WTC11 (cell line): ENCODE results near the gene VRTN. TPM values are rescaled to one million over a fixed set of nuclear protein-coding genes. Genes with fewer than 3 reads are reported as not detected.
A peak's percentile ranks its signal among the peaks of the same experiment; 100 is the strongest.

ENCODE experiments used
- ATAC-seq: fragments of 200-7000 bp; cut with Tn5 transposase; 2 replicates; pipeline ENCODE4 v1.10.0; 2021; ENCODE audit warnings: mild to moderate bottlenecking, moderate library complexity
- CTCF ChIA-PET: fragments of 300-600 bp; sonication (Branson Sonifier 250); formaldehyde crosslinking; loops from one replicate; lab custom pipeline; 2021; ENCODE audit warnings: antibody characterized with exemption; lab: Charles Lee
- POLR2A ChIA-PET: fragments of 350-600 bp; sonication (Branson Sonifier 250); formaldehyde crosslinking; loops from one replicate; lab custom pipeline; 2021; ENCODE audit warnings: antibody characterized with exemption; lab: Charles Lee
- DNase-seq: peaks from one replicate; pipeline ENCODE4 v3.0.0; 2021; ENCODE audit warnings: low spot score
- H3K27ac Mint-ChIP-seq: 2 replicates; pipeline ENCODE4 v1.8.0; 2021; ENCODE audit warnings: mixed read lengths
- H3K27me3 Mint-ChIP-seq: 2 replicates; pipeline ENCODE4 v1.8.0; 2021; ENCODE audit warnings: low read depth, mild to moderate bottlenecking, moderate library complexity, mixed read lengths
- H3K36me3 Mint-ChIP-seq: 2 replicates; pipeline ENCODE4 v1.8.0; 2021; ENCODE audit warnings: mixed read lengths
- H3K4me1 Mint-ChIP-seq: 2 replicates; pipeline ENCODE4 v1.8.0; 2022; ENCODE audit warnings: mixed read lengths
- H3K4me3 Mint-ChIP-seq: 2 replicates; pipeline ENCODE4 v1.8.0; 2021; ENCODE audit warnings: mild to moderate bottlenecking, moderate library complexity, mixed read lengths
- H3K9me3 Mint-ChIP-seq: 2 replicates; pipeline ENCODE4 v1.8.0; 2021; ENCODE audit warnings: mixed read lengths
- AFF4 ChIP-seq: sonication (generic); formaldehyde crosslinking; IDR thresholded peaks from 2 replicates; pipeline ENCODE4 v1.8.1; 2023; ENCODE audit warnings: mild to moderate bottlenecking, missing genetic modification reagents, borderline replicate concordance
- ATF3 ChIP-seq: sonication (generic); formaldehyde crosslinking; conservative IDR thresholded peaks from 2 replicates; pipeline ENCODE4 v1.8.1; 2022; ENCODE audit warnings: mild to moderate bottlenecking, missing genetic modification reagents
- E2F5 ChIP-seq: sonication (generic); formaldehyde crosslinking; IDR thresholded peaks from 2 replicates; pipeline ENCODE4 v1.8.1; 2022; ENCODE audit warnings: mild to moderate bottlenecking, moderate library complexity, missing genetic modification reagents
- EMX1 ChIP-seq: fragments of 250-450 bp; sonication (Bioruptor Pico); IDR thresholded peaks from 2 replicates; pipeline ENCODE4 v1.8.0; 2021; ENCODE audit warnings: mild to moderate bottlenecking
- FOXJ3 ChIP-seq: sonication (generic); formaldehyde crosslinking; IDR thresholded peaks from 2 replicates; pipeline ENCODE4 v1.9.0; 2021; ENCODE audit warnings: missing genetic modification reagents, mild to moderate bottlenecking, borderline replicate concordance
- FOXK1 ChIP-seq: sonication (generic); formaldehyde crosslinking; IDR thresholded peaks from 2 replicates; pipeline ENCODE4 v1.8.0; 2022; ENCODE audit warnings: mild to moderate bottlenecking, moderate library complexity, missing genetic modification reagents
- FOXP1 ChIP-seq: sonication (generic); formaldehyde crosslinking; IDR thresholded peaks from 2 replicates; pipeline ENCODE4 v1.8.0; 2022; ENCODE audit warnings: missing genetic modification reagents, mild to moderate bottlenecking, moderate library complexity, borderline replicate concordance
- GABPB1 ChIP-seq: sonication (generic); formaldehyde crosslinking; IDR thresholded peaks from 2 replicates; pipeline ENCODE4 v1.8.1; 2023; ENCODE audit warnings: mild to moderate bottlenecking, missing genetic modification reagents
- IRF2 ChIP-seq: sonication (generic); formaldehyde crosslinking; IDR thresholded peaks from 2 replicates; pipeline ENCODE4 v1.8.0; 2022; ENCODE audit warnings: low read depth, missing genetic modification reagents, borderline replicate concordance
- JAZF1 ChIP-seq: fragments of 250-450 bp; sonication (Bioruptor Pico); IDR thresholded peaks from 2 replicates; pipeline ENCODE4 v1.9.0; 2021; ENCODE audit warnings: moderate library complexity, mild to moderate bottlenecking, inconsistent platforms
- NFE2L1 ChIP-seq: sonication (generic); formaldehyde crosslinking; IDR thresholded peaks from 2 replicates; pipeline ENCODE4 v1.8.1; 2023; ENCODE audit warnings: missing genetic modification reagents
- NFYB ChIP-seq: sonication (generic); formaldehyde crosslinking; conservative IDR thresholded peaks from 2 replicates; pipeline ENCODE4 v1.8.0; 2022; ENCODE audit warnings: low read depth, missing genetic modification reagents
- NR1H2 ChIP-seq: sonication (generic); formaldehyde crosslinking; IDR thresholded peaks from 2 replicates; pipeline ENCODE4 v1.9.0; 2021; ENCODE audit warnings: mild to moderate bottlenecking, moderate library complexity, missing genetic modification reagents
- NR3C1 ChIP-seq: sonication (generic); formaldehyde crosslinking; conservative IDR thresholded peaks from 2 replicates; pipeline ENCODE4 v1.8.1; 2023; ENCODE audit warnings: low read depth, mild to moderate bottlenecking, missing genetic modification reagents
- PREB ChIP-seq: sonication (generic); formaldehyde crosslinking; IDR thresholded peaks from 2 replicates; pipeline ENCODE4 v1.8.1; 2022; ENCODE audit warnings: mild to moderate bottlenecking, missing genetic modification reagents, moderate library complexity, borderline replicate concordance
- RELA ChIP-seq: sonication (generic); formaldehyde crosslinking; IDR thresholded peaks from 2 replicates; pipeline ENCODE4 v1.8.1; 2022; ENCODE audit warnings: missing genetic modification reagents, mild to moderate bottlenecking, borderline replicate concordance
- SP1 ChIP-seq: sonication (generic); formaldehyde crosslinking; conservative IDR thresholded peaks from 2 replicates; pipeline ENCODE4 v1.8.1; 2022; ENCODE audit warnings: missing genetic modification reagents
- TEAD1 ChIP-seq: sonication (generic); formaldehyde crosslinking; IDR thresholded peaks from 2 replicates; pipeline ENCODE4 v1.8.0; 2022; ENCODE audit warnings: mild to moderate bottlenecking, missing genetic modification reagents
- USF2 ChIP-seq: sonication (generic); formaldehyde crosslinking; IDR thresholded peaks from 2 replicates; pipeline ENCODE4 v1.8.1; 2023; ENCODE audit warnings: mild to moderate bottlenecking, missing genetic modification reagents, moderate library complexity
- ZBTB21 ChIP-seq: sonication (generic); formaldehyde crosslinking; IDR thresholded peaks from 2 replicates; pipeline ENCODE4 v1.8.1; 2023; ENCODE audit warnings: mild to moderate bottlenecking, missing genetic modification reagents, borderline replicate concordance
- ZNF121 ChIP-seq: sonication (generic); formaldehyde crosslinking; IDR thresholded peaks from 2 replicates; pipeline ENCODE4 v1.8.0; 2023; ENCODE audit warnings: missing genetic modification reagents
- ZNF396 ChIP-seq: fragments of 250-450 bp; sonication (Bioruptor Pico); IDR thresholded peaks from 2 replicates; pipeline ENCODE4 v1.8.0; 2021; ENCODE audit warnings: mild to moderate bottlenecking, moderate library complexity, borderline replicate concordance
- total RNA-seq: library from RNA; stranded (reverse); gene quantifications from 3 replicates; pipeline ENCODE4 v1.2.3, GENCODE V29; 2021

VRTN gene
- total RNA-seq, 1 experiment from 2014 or later = 106 TPM

- no peaks in the 10 kb centered on the region for H3K27me3 Mint-ChIP-seq
- H3K4me1 Mint-ChIP-seq = peaks cover 16% of the 10 kb centered on the region
- CTCF ChIA-PET = interaction anchor here (2.1 kb wide), 1 partner anchor 32 kb away, joined by 6 read pairs; no protein-coding TSS in a partner anchor
Measured at GRCh38 chr14:74368441-74368840, 20.2 kb downstream of the VRTN start.

GRCh38 chr14:74377976-74378690 is 29.9 kb downstream of the VRTN start:
- no peak overlapping the region for H3K4me3 Mint-ChIP-seq
- H3K9me3 Mint-ChIP-seq = peaks cover 12% of the 10 kb centered on the region
- TF ChIP-seq ZNF396 (CRISPR knock-in tag) = no peak
- no peak for TF ChIP-seq NFE2L1
- no peak for TF ChIP-seq PREB
- TF ChIP-seq IRF2 (CRISPR knock-in tag) = no peak
- TF ChIP-seq ATF3 (CRISPR knock-in tag) = no peak
- H3K27me3 Mint-ChIP-seq = no peaks in the 10 kb centered on the region
- ATAC-seq (no peak), DNase-seq (no peak)
- H3K27ac Mint-ChIP-seq = no peak overlapping the region
- no peaks in the 10 kb centered on the region for H3K36me3 Mint-ChIP-seq
- no peaks in the 10 kb centered on the region for H3K4me1 Mint-ChIP-seq
- POLR2A ChIA-PET = no interaction called here
- CTCF ChIA-PET = no interaction called here

More at GRCh38 chr14:74368441-74368840, 20.2 kb downstream of the VRTN start:
- Mint-ChIP-seq H3K4me3 (no peak overlapping the region), H3K27ac (peak overlapping the region; percentile 51), H3K36me3 (peaks cover 4% of the 10 kb centered on the region), H3K9me3 (no peaks in the 10 kb centered on the region)
- POLR2A ChIA-PET = no interaction called here
- DNase-seq = no peak
- TF ChIP-seq NR3C1 (CRISPR knock-in tag) (no peak), GABPB1 (CRISPR knock-in tag) (no peak), TEAD1 (no peak), USF2 (CRISPR knock-in tag) (no peak), EMX1 (no peak), NR1H2 (CRISPR knock-in tag) (no peak), RELA (CRISPR knock-in tag) (no peak), NFYB (CRISPR knock-in tag) (no peak), NFE2L1 (no peak), ATF3 (CRISPR knock-in tag) (no peak)
- ATAC-seq = no peak

GRCh38 chr14:74380172-74380571 is 31.9 kb downstream of the VRTN start:
- ATAC-seq = no peak
- ChIA-PET POLR2A (no interaction called here), CTCF (interaction anchor here (0.7 kb wide), 1 partner anchor 78 kb away, joined by 4 read pairs; no protein-coding TSS in a partner anchor)
- DNase-seq = no peak
- no peaks in the 10 kb centered on the region for H3K27me3 Mint-ChIP-seq
- no peaks in the 10 kb centered on the region for H3K36me3 Mint-ChIP-seq
- peaks cover 12% of the 10 kb centered on the region for H3K9me3 Mint-ChIP-seq
- no peak overlapping the region for H3K4me3 Mint-ChIP-seq
- H3K27ac Mint-ChIP-seq = no peak overlapping the region
- no peaks in the 10 kb centered on the region for H3K4me1 Mint-ChIP-seq
- no peak for TF ChIP-seq SP1 (CRISPR knock-in tag)
- TF ChIP-seq AFF4 (CRISPR knock-in tag) = no peak
- no peak for TF ChIP-seq FOXK1 (CRISPR knock-in tag)
- TF ChIP-seq FOXJ3 (CRISPR knock-in tag) = no peak
- no peak for TF ChIP-seq ZBTB21 (CRISPR knock-in tag)
- no peak for TF ChIP-seq ZNF121
- no peak for TF ChIP-seq FOXP1
- no peak for TF ChIP-seq E2F5 (CRISPR knock-in tag)
- TF ChIP-seq JAZF1 (CRISPR knock-in tag) = no peak
